ENCODE data around the gene WDR90.

WDR90 gene

DNA sequence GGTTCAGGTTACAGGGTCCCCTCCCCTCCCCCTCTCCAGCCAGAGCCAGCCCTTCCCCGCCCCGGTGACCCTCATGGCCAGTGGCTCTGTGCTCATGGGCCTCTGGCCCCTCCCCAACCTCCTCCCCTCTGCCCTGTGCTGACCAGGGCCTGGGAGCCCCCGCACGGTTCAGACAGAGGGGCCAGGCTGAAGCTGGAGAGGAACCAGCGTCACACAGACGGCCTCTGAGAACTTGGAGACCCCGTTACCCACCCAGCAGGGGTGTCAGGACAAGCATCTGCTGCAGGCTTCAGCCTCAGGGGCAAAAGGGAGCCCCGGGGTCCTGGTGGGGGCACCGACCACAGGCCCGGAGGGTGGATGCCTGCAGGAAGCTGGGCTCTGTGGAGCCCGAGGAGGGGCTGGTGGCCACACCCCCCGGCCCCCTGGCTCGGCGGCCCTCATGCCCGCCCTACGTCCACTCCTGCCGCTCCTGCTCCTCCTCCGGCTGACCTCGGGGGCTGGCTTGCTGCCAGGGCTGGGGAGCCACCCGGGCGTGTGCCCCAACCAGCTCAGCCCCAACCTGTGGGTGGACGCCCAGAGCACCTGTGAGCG, 18.3 kb upstream of the WDR90 start, which contains the start of gene WFIKKN1:
TSS of gene WFIKKN1 (plus strand) at position 171 of the 591 bp plus-strand sequence. CDS start at position 440, 269 bp downstream.
- ChIA-PET CTCF (interaction anchor here (0.7 kb wide), 1 partner anchor 28 kb away, joined by 4 read pairs; no protein-coding TSS in a partner anchor), POLR2A (interaction anchor here (0.7 kb wide), 1 partner anchor 13 kb away, joined by 3 read pairs; no protein-coding TSS in a partner anchor)
- H3K4me3 ChIP-seq (ENCODE audit: low read depth, low read length), result no peak within 1 kb of the TSS
- H3K36me3 ChIP-seq (ENCODE audit: control insufficient read depth in 2 of 2, insufficient read depth in 1 of 2, low read length in 2 of 2), result peaks cover 0 to 20% of the 10 kb centered on the region in 2 experiments; a peak in 1 of 3 replicates
- peak within 1 kb of the TSS; percentile 24; the same call in 1 of the 2 replicates for H3K27ac ChIP-seq (ENCODE audit: extremely low read depth, low read depth, low read length)
- peaks cover 2% of the 10 kb centered on the region; the same call in 1 of the 2 replicates for H3K4me1 ChIP-seq (ENCODE audit: control insufficient read depth, insufficient read depth, low read length)
- no peaks in the 10 kb centered on the region for H3K9me3 ChIP-seq (ENCODE audit: control insufficient read depth, insufficient read depth, low read depth, low read length)
- TF ChIP-seq ZEB2 (tag by site-specific recombination; IDR thresholded peaks at IDR 0.05) (0 out of 2 replicates have a peak, but pooled peaks have one; percentile 14), ZNF785 (tag by site-specific recombination; IDR thresholded peaks at IDR 0.05) (no peak), ZSCAN30 (tag by site-specific recombination; IDR thresholded peaks at IDR 0.05) (no peak), SALL2 (tag by site-specific recombination; IDR thresholded peaks at IDR 0.05; ENCODE audit: borderline replicate concordance) (0 out of 2 replicates have a peak, but pooled peaks have one; percentile 16), ZFP41 (tag by site-specific recombination; IDR thresholded peaks at IDR 0.05; ENCODE audit: borderline replicate concordance) (no peak), ZNF10 (tag by site-specific recombination; IDR thresholded peaks at IDR 0.05) (no peak), ZNF510 (tag by site-specific recombination; IDR thresholded peaks at IDR 0.05; ENCODE audit: insufficient replicate concordance) (no peak), ZNF132 (tag by site-specific recombination; IDR thresholded peaks at IDR 0.05; ENCODE audit: borderline replicate concordance) (no peak), GLIS2 (tag by site-specific recombination; IDR thresholded peaks at IDR 0.05) (peak; percentile 78), ZNF610 (tag by site-specific recombination; IDR thresholded peaks at IDR 0.05; ENCODE audit: borderline replicate concordance) (0 out of 2 replicates have a peak, but pooled peaks have one; percentile 41), GLIS1 (tag by site-specific recombination; IDR thresholded peaks at IDR 0.05) (peak; percentile 83), SCRT2 (tag by site-specific recombination; IDR thresholded peaks at IDR 0.05) (peak; percentile 77), KLF10 (tag by site-specific recombination; IDR thresholded peaks at IDR 0.05) (no peak), ZBTB8A (tag by site-specific recombination; IDR thresholded peaks at IDR 0.05) (peak; percentile 74), ZNF184 (tag by site-specific recombination; IDR thresholded peaks at IDR 0.05) (no peak), ZNF16 (tag by site-specific recombination; IDR thresholded peaks at IDR 0.05; ENCODE audit: low read depth) (no peak), BCL11B (tag by site-specific recombination; IDR thresholded peaks at IDR 0.05; ENCODE audit: low read depth) (peak; percentile 62; the same call in 1 of the 2 replicates), ZNF777 (tag by site-specific recombination; IDR thresholded peaks at IDR 0.05; ENCODE audit: borderline replicate concordance) (no peak), ZIC2 (tag by site-specific recombination; IDR thresholded peaks at IDR 0.05) (peak; percentile 64), SCRT1 (tag by site-specific recombination; IDR thresholded peaks at IDR 0.05; ENCODE audit: borderline replicate concordance) (peak; percentile 88), ZFHX2 (tag by site-specific recombination; conservative IDR thresholded peaks at IDR 0.05) (peak; percentile 60)
- TF ChIP-seq, protein P1, sequence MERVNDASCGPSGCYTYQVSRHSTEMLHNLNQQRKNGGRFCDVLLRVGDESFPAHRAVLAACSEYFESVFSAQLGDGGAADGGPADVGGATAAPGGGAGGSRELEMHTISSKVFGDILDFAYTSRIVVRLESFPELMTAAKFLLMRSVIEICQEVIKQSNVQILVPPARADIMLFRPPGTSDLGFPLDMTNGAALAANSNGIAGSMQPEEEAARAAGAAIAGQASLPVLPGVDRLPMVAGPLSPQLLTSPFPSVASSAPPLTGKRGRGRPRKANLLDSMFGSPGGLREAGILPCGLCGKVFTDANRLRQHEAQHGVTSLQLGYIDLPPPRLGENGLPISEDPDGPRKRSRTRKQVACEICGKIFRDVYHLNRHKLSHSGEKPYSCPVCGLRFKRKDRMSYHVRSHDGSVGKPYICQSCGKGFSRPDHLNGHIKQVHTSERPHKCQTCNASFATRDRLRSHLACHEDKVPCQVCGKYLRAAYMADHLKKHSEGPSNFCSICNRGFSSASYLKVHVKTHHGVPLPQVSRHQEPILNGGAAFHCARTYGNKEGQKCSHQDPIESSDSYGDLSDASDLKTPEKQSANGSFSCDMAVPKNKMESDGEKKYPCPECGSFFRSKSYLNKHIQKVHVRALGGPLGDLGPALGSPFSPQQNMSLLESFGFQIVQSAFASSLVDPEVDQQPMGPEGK (tag by site-specific recombination; IDR thresholded peaks at IDR 0.05), result peak; percentile 54
- TF ChIP-seq, protein P2, sequence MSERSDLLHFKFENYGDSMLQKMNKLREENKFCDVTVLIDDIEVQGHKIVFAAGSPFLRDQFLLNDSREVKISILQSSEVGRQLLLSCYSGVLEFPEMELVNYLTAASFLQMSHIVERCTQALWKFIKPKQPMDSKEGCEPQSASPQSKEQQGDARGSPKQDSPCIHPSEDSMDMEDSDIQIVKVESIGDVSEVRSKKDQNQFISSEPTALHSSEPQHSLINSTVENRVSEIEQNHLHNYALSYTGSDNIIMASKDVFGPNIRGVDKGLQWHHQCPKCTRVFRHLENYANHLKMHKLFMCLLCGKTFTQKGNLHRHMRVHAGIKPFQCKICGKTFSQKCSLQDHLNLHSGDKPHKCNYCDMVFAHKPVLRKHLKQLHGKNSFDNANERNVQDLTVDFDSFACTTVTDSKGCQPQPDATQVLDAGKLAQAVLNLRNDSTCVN (tag by site-specific recombination; optimal IDR thresholded peaks at IDR 0.05), result no peak
- TF ChIP-seq, protein P3, sequence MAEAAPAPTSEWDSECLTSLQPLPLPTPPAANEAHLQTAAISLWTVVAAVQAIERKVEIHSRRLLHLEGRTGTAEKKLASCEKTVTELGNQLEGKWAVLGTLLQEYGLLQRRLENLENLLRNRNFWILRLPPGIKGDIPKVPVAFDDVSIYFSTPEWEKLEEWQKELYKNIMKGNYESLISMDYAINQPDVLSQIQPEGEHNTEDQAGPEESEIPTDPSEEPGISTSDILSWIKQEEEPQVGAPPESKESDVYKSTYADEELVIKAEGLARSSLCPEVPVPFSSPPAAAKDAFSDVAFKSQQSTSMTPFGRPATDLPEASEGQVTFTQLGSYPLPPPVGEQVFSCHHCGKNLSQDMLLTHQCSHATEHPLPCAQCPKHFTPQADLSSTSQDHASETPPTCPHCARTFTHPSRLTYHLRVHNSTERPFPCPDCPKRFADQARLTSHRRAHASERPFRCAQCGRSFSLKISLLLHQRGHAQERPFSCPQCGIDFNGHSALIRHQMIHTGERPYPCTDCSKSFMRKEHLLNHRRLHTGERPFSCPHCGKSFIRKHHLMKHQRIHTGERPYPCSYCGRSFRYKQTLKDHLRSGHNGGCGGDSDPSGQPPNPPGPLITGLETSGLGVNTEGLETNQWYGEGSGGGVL (tag by site-specific recombination; IDR thresholded peaks at IDR 0.05), result no peak
- TF ChIP-seq, protein P4, sequence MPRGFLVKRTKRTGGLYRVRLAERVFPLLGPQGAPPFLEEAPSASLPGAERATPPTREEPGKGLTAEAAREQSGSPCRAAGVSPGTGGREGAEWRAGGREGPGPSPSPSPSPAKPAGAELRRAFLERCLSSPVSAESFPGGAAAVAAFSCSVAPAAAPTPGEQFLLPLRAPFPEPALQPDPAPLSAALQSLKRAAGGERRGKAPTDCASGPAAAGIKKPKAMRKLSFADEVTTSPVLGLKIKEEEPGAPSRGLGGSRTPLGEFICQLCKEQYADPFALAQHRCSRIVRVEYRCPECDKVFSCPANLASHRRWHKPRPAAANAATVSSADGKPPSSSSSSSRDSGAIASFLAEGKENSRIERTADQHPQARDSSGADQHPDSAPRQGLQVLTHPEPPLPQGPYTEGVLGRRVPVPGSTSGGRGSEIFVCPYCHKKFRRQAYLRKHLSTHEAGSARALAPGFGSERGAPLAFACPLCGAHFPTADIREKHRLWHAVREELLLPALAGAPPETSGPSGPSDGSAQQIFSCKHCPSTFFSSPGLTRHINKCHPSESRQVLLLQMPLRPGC (tag by site-specific recombination; IDR thresholded peaks at IDR 0.05), result no peak
- TF ChIP-seq, protein P5, sequence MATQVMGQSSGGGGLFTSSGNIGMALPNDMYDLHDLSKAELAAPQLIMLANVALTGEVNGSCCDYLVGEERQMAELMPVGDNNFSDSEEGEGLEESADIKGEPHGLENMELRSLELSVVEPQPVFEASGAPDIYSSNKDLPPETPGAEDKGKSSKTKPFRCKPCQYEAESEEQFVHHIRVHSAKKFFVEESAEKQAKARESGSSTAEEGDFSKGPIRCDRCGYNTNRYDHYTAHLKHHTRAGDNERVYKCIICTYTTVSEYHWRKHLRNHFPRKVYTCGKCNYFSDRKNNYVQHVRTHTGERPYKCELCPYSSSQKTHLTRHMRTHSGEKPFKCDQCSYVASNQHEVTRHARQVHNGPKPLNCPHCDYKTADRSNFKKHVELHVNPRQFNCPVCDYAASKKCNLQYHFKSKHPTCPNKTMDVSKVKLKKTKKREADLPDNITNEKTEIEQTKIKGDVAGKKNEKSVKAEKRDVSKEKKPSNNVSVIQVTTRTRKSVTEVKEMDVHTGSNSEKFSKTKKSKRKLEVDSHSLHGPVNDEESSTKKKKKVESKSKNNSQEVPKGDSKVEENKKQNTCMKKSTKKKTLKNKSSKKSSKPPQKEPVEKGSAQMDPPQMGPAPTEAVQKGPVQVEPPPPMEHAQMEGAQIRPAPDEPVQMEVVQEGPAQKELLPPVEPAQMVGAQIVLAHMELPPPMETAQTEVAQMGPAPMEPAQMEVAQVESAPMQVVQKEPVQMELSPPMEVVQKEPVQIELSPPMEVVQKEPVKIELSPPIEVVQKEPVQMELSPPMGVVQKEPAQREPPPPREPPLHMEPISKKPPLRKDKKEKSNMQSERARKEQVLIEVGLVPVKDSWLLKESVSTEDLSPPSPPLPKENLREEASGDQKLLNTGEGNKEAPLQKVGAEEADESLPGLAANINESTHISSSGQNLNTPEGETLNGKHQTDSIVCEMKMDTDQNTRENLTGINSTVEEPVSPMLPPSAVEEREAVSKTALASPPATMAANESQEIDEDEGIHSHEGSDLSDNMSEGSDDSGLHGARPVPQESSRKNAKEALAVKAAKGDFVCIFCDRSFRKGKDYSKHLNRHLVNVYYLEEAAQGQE (tag by site-specific recombination; IDR thresholded peaks at IDR 0.05), result no peak

Measured in HEK293 (cell line).